Measurements from ENCODE around the gene ANKRD12.

DNA sequence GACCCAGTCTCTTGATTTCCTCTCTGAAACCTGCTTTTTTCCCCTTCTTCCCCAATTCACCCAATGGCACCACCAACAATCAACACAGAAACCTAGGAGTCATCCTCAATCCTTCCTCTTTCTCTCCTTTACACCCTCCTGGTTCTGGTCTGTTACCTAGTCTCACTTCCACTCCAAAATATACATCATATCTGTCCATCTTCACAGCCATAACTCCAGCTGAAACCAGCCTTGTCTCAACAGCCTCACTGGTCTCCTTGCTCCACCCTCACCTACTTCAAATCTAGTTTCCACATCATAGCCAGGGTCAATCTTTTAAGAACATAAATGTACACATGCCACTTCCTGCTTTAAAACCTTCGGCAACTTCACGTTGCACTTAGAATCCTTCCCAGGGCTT is 186.2 kb downstream of the ANKRD12 start:
- TF ChIP-seq, protein P1, sequence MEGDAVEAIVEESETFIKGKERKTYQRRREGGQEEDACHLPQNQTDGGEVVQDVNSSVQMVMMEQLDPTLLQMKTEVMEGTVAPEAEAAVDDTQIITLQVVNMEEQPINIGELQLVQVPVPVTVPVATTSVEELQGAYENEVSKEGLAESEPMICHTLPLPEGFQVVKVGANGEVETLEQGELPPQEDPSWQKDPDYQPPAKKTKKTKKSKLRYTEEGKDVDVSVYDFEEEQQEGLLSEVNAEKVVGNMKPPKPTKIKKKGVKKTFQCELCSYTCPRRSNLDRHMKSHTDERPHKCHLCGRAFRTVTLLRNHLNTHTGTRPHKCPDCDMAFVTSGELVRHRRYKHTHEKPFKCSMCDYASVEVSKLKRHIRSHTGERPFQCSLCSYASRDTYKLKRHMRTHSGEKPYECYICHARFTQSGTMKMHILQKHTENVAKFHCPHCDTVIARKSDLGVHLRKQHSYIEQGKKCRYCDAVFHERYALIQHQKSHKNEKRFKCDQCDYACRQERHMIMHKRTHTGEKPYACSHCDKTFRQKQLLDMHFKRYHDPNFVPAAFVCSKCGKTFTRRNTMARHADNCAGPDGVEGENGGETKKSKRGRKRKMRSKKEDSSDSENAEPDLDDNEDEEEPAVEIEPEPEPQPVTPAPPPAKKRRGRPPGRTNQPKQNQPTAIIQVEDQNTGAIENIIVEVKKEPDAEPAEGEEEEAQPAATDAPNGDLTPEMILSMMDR (conservative IDR thresholded peaks at IDR 0.05; ENCODE audit: low read depth, low read length): no peak
- no peak for TF ChIP-seq POLR2A (IDR thresholded peaks at IDR 0.05; ENCODE audit: low read depth, low read length)
